HG03280 (cell line): ENCODE results near the gene RINT1.
"Not testable (repeated sequence)": the region's sequence is repeated elsewhere in the genome, so short reads cannot be mapped to it uniquely, and the experiment has no call there.

Source experiments
- ATAC-seq: cut with Tn5 transposase; IDR thresholded peaks from one replicate; pipeline ENCODE4 v1.9.1; 2021; ENCODE audit warnings: mild to moderate bottlenecking, moderate library complexity; ENCODE audit not compliant: unreplicated experiment

RINT1 gene

GRCh38 chr7:105531792-105532671 is at the start of gene RINT1:
Gene RINT1, plus strand, starts transcription at chr7:105532201. Its CDS starts 115 bp downstream, at chr7:105532316.
- ATAC-seq = peak; percentile 90

GRCh38 chr7:105487579-105488571 is 44.1 kb upstream of the RINT1 start:
- no peak for ATAC-seq

GRCh38 chr7:105489409-105489808 is 42.6 kb upstream of the RINT1 start:
- no peak for ATAC-seq

- ATAC-seq = no peak
Measured at GRCh38 chr7:105493196-105493922, 38.6 kb upstream of the RINT1 start.

GRCh38 chr7:105493923-105494315 is 38.1 kb upstream of the RINT1 start:
- no peak for ATAC-seq

- ATAC-seq = no peak
Measured at GRCh38 chr7:105496521-105496920, 35.5 kb upstream of the RINT1 start.

GRCh38 chr7:105497016-105497415 is 35.0 kb upstream of the RINT1 start:
- ATAC-seq = no peak

- ATAC-seq = no peak
Measured at GRCh38 chr7:105502173-105502572, 29.8 kb upstream of the RINT1 start.

GRCh38 chr7:105512415-105512814 is 19.6 kb upstream of the RINT1 start:
- ATAC-seq = no peak

- no peak for ATAC-seq
Measured at GRCh38 chr7:105512926-105513526, 19.0 kb upstream of the RINT1 start.

- ATAC-seq = not testable (repeated sequence)
Measured at GRCh38 chr7:105515610-105516009, 16.4 kb upstream of the RINT1 start.

GRCh38 chr7:105519353-105519752 is 12.6 kb upstream of the RINT1 start:
- no peak for ATAC-seq

- ATAC-seq = not testable (repeated sequence)
Measured at GRCh38 chr7:105520620-105521019, 11.4 kb upstream of the RINT1 start.

GRCh38 chr7:105521027-105521716 is 10.8 kb upstream of the RINT1 start:
- peak; percentile 38 for ATAC-seq

- ATAC-seq = peak; percentile 92
Measured at GRCh38 chr7:105521717-105522463, 10.1 kb upstream of the RINT1 start, which contains the start of gene PUS7. Gene PUS7, minus strand, starts transcription at chr7:105522271. Its CDS starts 13,759 bp downstream, at chr7:105508512.

GRCh38 chr7:105524423-105524822 is 7.6 kb upstream of the RINT1 start:
- ATAC-seq = not testable (repeated sequence)

- ATAC-seq = no peak
Measured at GRCh38 chr7:105524840-105525239, 7.2 kb upstream of the RINT1 start.

- ATAC-seq = not testable (repeated sequence)
Measured at GRCh38 chr7:105527737-105528136, 4.3 kb upstream of the RINT1 start.

- ATAC-seq = no peak
Measured at GRCh38 chr7:105530126-105530525, 1.9 kb upstream of the RINT1 start.
